Endometrium (tissue), 2 donors: ENCODE results near the gene CRACDL.

Experiments
- FAIRE-seq: peaks from 2 replicates; lab custom pipeline; 2012; peaks lifted over from hg19 to GRCh38; lab: Jason Lieb, UNC
- donor health status: control.
- donor health status: control.

CRACDL gene

DNA sequence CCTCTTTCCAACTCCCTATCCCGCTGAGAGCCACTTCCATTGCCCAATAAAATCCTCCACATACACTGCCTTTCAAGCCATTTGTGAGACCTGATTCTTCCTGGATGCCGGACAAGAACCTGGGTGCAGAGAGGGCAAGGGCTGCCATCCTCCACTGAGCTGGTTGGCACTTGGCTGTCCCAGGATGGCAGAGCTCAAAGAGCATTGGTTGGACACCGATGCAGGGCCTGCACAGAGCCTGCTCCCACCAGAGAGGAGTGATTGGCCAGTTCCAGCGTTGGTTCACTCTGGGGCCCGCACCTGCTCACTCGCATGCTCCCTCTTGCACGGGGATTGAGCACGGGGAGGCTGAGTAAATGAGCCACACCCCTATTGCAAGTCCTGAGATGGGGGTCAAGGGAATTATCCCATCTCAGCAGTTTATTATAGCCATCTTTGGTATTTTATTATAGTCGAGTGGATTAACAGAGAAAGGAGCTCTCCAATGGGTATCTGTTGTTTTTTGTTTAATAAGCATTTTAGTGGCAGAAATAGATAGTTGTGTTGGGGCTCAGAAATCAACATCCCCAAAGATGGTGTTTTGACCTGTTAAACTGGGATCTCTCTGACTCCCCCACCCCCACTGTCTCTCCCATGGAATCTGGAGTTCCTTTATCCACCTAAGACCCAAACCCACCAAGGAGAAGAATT lies 185.3 kb downstream of the CRACDL start:
- FAIRE-seq, result no peak

- FAIRE-seq, result no peak
Measured at GRCh38 chr2:98749066-98749450, 187.0 kb downstream of the CRACDL start.

DNA sequence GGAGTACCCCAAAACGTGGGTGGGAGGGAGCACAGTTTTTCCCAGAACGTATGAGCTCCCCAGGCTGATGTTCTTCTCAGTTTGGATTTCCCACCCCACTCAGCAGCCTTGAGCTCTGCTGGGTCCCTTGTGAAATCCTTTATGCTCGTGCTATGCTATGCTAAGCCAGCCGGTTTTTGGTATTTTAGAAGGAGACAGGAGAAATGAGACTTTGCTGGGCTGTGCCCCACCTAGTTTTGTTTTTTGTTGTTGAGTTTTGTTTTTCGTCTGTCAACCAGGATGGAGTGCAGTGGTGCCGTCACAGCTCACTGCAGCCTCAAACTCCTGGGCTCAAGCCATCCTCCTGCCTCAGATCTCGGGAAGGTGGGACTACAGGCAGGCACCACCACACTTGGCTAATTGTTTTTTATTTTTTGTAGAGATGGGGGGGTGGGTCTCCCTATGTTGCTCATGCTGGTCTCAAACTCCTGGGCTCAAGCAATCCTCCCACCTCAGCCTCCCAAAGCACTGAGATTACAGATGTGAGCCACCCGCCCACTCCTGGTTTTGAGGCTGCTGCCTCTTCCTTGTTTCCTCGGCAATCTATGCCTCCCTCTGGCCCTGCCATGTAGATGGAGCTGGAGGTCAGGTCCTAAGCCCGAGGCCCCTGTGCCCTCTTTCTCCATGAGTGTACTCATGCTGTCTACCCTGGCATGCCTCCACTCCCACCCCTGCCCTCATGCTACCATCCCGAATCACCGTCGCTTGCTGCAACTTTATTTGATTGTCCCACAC lies 187.5 kb downstream of the CRACDL start:
- FAIRE-seq, result no peak

DNA sequence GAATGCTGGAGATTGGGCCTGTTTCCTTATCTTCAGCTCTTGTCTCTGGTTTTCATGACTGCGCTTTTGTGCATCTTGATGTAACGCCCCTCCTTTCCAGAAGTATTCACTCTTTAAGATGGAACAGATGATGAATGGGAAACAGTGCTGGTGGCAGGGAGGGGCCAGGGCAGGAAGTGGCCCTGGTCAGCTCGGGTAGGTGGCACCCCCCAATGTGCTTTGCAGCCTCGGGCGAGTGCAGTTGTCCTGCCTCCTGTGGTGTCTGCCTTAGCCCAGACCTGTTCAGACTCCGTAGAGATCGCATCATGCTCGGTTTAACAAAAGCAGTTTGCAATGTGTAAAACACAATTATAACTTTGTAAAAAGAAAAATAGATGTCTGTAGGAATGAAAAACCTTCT lies 188.1 kb downstream of the CRACDL start:
- FAIRE-seq, result no peak

DNA sequence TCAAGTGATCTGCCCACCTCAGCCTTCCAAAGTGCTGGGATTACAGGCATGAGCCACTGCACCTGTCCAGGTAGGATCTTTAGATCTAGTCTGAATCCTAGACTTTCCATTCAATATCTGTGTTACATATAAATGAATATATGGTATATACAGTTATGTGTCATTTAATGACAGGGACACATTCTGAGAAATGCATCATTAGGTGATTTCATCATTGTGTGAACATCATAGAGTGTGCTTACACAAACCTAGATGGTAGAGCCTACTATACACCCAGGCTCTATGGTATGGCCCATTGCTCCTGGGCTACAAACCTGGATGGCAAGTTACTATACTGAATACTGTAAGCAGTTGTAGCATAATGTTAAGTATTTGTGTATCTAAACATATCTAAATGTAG lies 189.6 kb downstream of the CRACDL start:
- no peak for FAIRE-seq

DNA sequence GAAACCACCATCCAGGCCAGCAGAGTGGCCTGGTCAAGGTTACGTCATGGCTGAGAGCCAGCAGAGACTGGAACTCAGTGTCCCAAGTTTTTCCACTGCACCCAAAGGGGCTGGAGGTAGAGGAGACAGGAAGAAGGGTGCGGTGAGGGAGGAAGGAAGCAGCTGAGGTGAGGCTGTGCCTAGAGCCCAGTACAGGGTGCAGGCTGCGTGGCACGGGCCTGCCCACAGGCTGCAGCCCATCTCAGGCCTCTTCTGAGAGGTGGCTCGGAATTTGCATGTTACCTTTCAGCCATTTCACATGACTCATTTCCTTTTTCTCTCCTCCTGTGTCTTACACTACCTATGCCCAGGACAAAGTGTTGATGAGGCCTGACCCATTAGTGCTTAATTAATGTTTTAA lies 191.4 kb downstream of the CRACDL start:
- no peak for FAIRE-seq
